ENCODE data around the gene BCL2. TPM values are rescaled to one million over a fixed set of nuclear protein-coding genes. Genes with fewer than 3 reads are reported as not detected.

BCL2 gene
- total RNA-seq, 1 donor: 78.2 TPM

GRCh38 chr18:63135101-63135500 lies 184.5 kb downstream of the BCL2 start:
- Histone ChIP-seq H3K4me3 (ENCODE audit: low read length) (no peak overlapping the region), H3K4me1 (ENCODE audit: insufficient read depth, low read length) (peaks cover 38% of the 10 kb centered on the region), H3K9me3 (ENCODE audit: low read depth, low read length) (no peaks in the 10 kb centered on the region), H3K27me3 (ENCODE audit: insufficient read depth, low read length) (no peaks in the 10 kb centered on the region)

GRCh38 chr18:63132819-63133200 lies 186.8 kb downstream of the BCL2 start:
- no peaks in the 10 kb centered on the region for H3K9me3 ChIP-seq (ENCODE audit: low read depth, low read length)
- peaks cover 15% of the 10 kb centered on the region for H3K4me1 ChIP-seq (ENCODE audit: insufficient read depth, low read length)
- no peaks in the 10 kb centered on the region for H3K27me3 ChIP-seq (ENCODE audit: insufficient read depth, low read length)

GRCh38 chr18:63131959-63132818 lies 187.4 kb downstream of the BCL2 start:
- Histone ChIP-seq H3K27me3 (ENCODE audit: insufficient read depth, low read length) (no peaks in the 10 kb centered on the region), H3K9me3 (ENCODE audit: low read depth, low read length) (no peaks in the 10 kb centered on the region), H3K4me1 (ENCODE audit: insufficient read depth, low read length) (peaks cover 12% of the 10 kb centered on the region), H3K4me3 (ENCODE audit: low read length) (no peak overlapping the region)

More at GRCh38 chr18:63132819-63133200, 186.8 kb downstream of the BCL2 start:
- H3K4me3 ChIP-seq (ENCODE audit: low read length): no peak overlapping the region

GRCh38 chr18:63131106-63131958 lies 188.2 kb downstream of the BCL2 start:
- Histone ChIP-seq H3K4me3 (ENCODE audit: low read length) (no peak overlapping the region), H3K9me3 (ENCODE audit: low read depth, low read length) (no peaks in the 10 kb centered on the region), H3K4me1 (ENCODE audit: insufficient read depth, low read length) (peaks cover 12% of the 10 kb centered on the region), H3K27me3 (ENCODE audit: insufficient read depth, low read length) (no peaks in the 10 kb centered on the region)

GRCh38 chr18:63130176-63130575 lies 189.4 kb downstream of the BCL2 start:
- Histone ChIP-seq H3K4me1 (ENCODE audit: insufficient read depth, low read length) (peaks cover 12% of the 10 kb centered on the region), H3K4me3 (ENCODE audit: low read length) (no peak overlapping the region), H3K27me3 (ENCODE audit: insufficient read depth, low read length) (no peaks in the 10 kb centered on the region), H3K9me3 (ENCODE audit: low read depth, low read length) (no peaks in the 10 kb centered on the region)

GRCh38 chr18:63128237-63128974 lies 191.2 kb downstream of the BCL2 start:
- no peak overlapping the region for H3K4me3 ChIP-seq (ENCODE audit: low read length)
- H3K9me3 ChIP-seq (ENCODE audit: low read depth, low read length): no peaks in the 10 kb centered on the region
- no peaks in the 10 kb centered on the region for H3K27me3 ChIP-seq (ENCODE audit: insufficient read depth, low read length)
- peaks cover 12% of the 10 kb centered on the region for H3K4me1 ChIP-seq (ENCODE audit: insufficient read depth, low read length)

- no peak overlapping the region for H3K4me3 ChIP-seq (ENCODE audit: low read length)
- H3K4me1 ChIP-seq (ENCODE audit: insufficient read depth, low read length): peaks cover 5% of the 10 kb centered on the region
- H3K9me3 ChIP-seq (ENCODE audit: low read depth, low read length): no peaks in the 10 kb centered on the region
- H3K27me3 ChIP-seq (ENCODE audit: insufficient read depth, low read length): no peaks in the 10 kb centered on the region
Observed at GRCh38 chr18:63126134-63127069, 193.2 kb downstream of the BCL2 start.

- H3K4me3 ChIP-seq (ENCODE audit: low read length): no peak overlapping the region
- no peaks in the 10 kb centered on the region for H3K27me3 ChIP-seq (ENCODE audit: insufficient read depth, low read length)
- no peaks in the 10 kb centered on the region for H3K9me3 ChIP-seq (ENCODE audit: low read depth, low read length)
- no peaks in the 10 kb centered on the region for H3K4me1 ChIP-seq (ENCODE audit: insufficient read depth, low read length)
Observed at GRCh38 chr18:63120620-63121019, 198.9 kb downstream of the BCL2 start.

- Histone ChIP-seq H3K27me3 (ENCODE audit: insufficient read depth, low read length) (no peaks in the 10 kb centered on the region), H3K4me1 (ENCODE audit: insufficient read depth, low read length) (no peaks in the 10 kb centered on the region), H3K4me3 (ENCODE audit: low read length) (no peak overlapping the region), H3K9me3 (ENCODE audit: low read depth, low read length) (no peaks in the 10 kb centered on the region)
Observed at GRCh38 chr18:63119647-63120046, 199.9 kb downstream of the BCL2 start.

GRCh38 chr18:63113899-63114565 lies 205.5 kb downstream of the BCL2 start:
- Histone ChIP-seq H3K4me3 (ENCODE audit: low read length) (no peak overlapping the region), H3K4me1 (ENCODE audit: insufficient read depth, low read length) (peaks cover 19% of the 10 kb centered on the region), H3K27me3 (ENCODE audit: insufficient read depth, low read length) (no peaks in the 10 kb centered on the region), H3K9me3 (ENCODE audit: low read depth, low read length) (no peaks in the 10 kb centered on the region)

- Histone ChIP-seq H3K9me3 (ENCODE audit: low read depth, low read length) (no peaks in the 10 kb centered on the region), H3K4me1 (ENCODE audit: insufficient read depth, low read length) (peaks cover 20% of the 10 kb centered on the region), H3K4me3 (ENCODE audit: low read length) (no peak overlapping the region), H3K27me3 (ENCODE audit: insufficient read depth, low read length) (no peaks in the 10 kb centered on the region)
Observed at GRCh38 chr18:63112706-63113105, 206.9 kb downstream of the BCL2 start.

- Histone ChIP-seq H3K4me1 (ENCODE audit: insufficient read depth, low read length) (peaks cover 27% of the 10 kb centered on the region), H3K27me3 (ENCODE audit: insufficient read depth, low read length) (no peaks in the 10 kb centered on the region), H3K9me3 (ENCODE audit: low read depth, low read length) (no peaks in the 10 kb centered on the region), H3K4me3 (ENCODE audit: low read length) (no peak overlapping the region)
Observed at GRCh38 chr18:63111671-63112402, 207.7 kb downstream of the BCL2 start.

- peaks cover 36% of the 10 kb centered on the region for H3K4me1 ChIP-seq (ENCODE audit: insufficient read depth, low read length)
- no peak overlapping the region for H3K4me3 ChIP-seq (ENCODE audit: low read length)
- H3K27me3 ChIP-seq (ENCODE audit: insufficient read depth, low read length): no peaks in the 10 kb centered on the region
- H3K9me3 ChIP-seq (ENCODE audit: low read depth, low read length): no peaks in the 10 kb centered on the region
Observed at GRCh38 chr18:63109802-63110201, 209.8 kb downstream of the BCL2 start.
